Anterior cingulate cortex (tissue), 58 donors: ENCODE data around the gene RPTOR.
"Not testable (repeated sequence)": the region's sequence is repeated elsewhere in the genome, so short reads cannot be mapped to it uniquely, and the experiment has no call there.

Experiments used
- DNase-seq, 58 donors: peaks; one replicate each; lab custom pipeline; 2025; lab: John Stamatoyannopoulos, UW

Gene RPTOR

GRCh38 chr17:80683625-80684104, 139.0 kb downstream of the RPTOR start:
- peak in 28 of 58 donors; percentile 7 to 72 (median 36) for DNase-seq

- DNase-seq: no peak
These were observed 143.2 kb downstream of the RPTOR start for GRCh38 chr17:80687839-80688238.

- no peak for DNase-seq
These were observed 144.5 kb downstream of the RPTOR start for GRCh38 chr17:80689129-80689619.

- DNase-seq: no peak
These were observed 147.1 kb downstream of the RPTOR start for GRCh38 chr17:80691784-80692183.

GRCh38 chr17:80692931-80693467, 148.4 kb downstream of the RPTOR start:
- DNase-seq: peak in 3 of 58 donors; percentile 11 to 34 (median 11)

GRCh38 chr17:80693511-80693910, 148.9 kb downstream of the RPTOR start:
- no peak for DNase-seq

- DNase-seq: no peak
These were observed 149.7 kb downstream of the RPTOR start for GRCh38 chr17:80694085-80694991.

- no peak for DNase-seq
These were observed 150.6 kb downstream of the RPTOR start for GRCh38 chr17:80694992-80695912.

- no peak for DNase-seq
These were observed 151.3 kb downstream of the RPTOR start for GRCh38 chr17:80695979-80696378.

GRCh38 chr17:80696456-80696855, 151.8 kb downstream of the RPTOR start:
- no peak for DNase-seq

GRCh38 chr17:80696964-80697363, 152.3 kb downstream of the RPTOR start:
- no peak for DNase-seq

GRCh38 chr17:80698297-80698696, 153.7 kb downstream of the RPTOR start:
- no peak for DNase-seq

GRCh38 chr17:80699205-80699604, 154.6 kb downstream of the RPTOR start:
- not testable (repeated sequence) for DNase-seq

GRCh38 chr17:80701730-80702129, 157.1 kb downstream of the RPTOR start:
- DNase-seq: no peak

- DNase-seq: no peak
These were observed 157.9 kb downstream of the RPTOR start for GRCh38 chr17:80702315-80703141.

GRCh38 chr17:80703142-80703478, 158.5 kb downstream of the RPTOR start:
- no peak for DNase-seq

- DNase-seq: no peak
These were observed 159.8 kb downstream of the RPTOR start for GRCh38 chr17:80704381-80704819.

- no peak for DNase-seq
These were observed 160.3 kb downstream of the RPTOR start for GRCh38 chr17:80704894-80705293.

- DNase-seq: no peak
These were observed 161.3 kb downstream of the RPTOR start for GRCh38 chr17:80705988-80706387.

- DNase-seq: no peak
These were observed 161.8 kb downstream of the RPTOR start for GRCh38 chr17:80706463-80706867.
